Occipital lobe (tissue), 2 donors: ENCODE data around the gene C16orf95. TPM values are rescaled to one million over a fixed set of nuclear protein-coding genes. Genes with fewer than 3 reads are reported as not detected.
"Not testable (repeated sequence)": the region's sequence is repeated elsewhere in the genome, so short reads cannot be mapped to it uniquely, and the experiment has no call there.

Experiments used
- DNase-seq: peaks from one replicate; lab custom pipeline; 2025; lab: John Stamatoyannopoulos, UW
- total RNA-seq: library from RNA; depleted of rRNA; stranded (reverse); fragments of >200 nt; gene quantifications from one replicate; pipeline ENCODE4 v1.2.3, GENCODE V29; 2014

C16orf95 gene
- 3.1 TPM for total RNA-seq

- DNase-seq = peak; percentile 94
Measured at GRCh38 chr16:87316923-87317749, at the start of gene C16orf95. Gene C16orf95 (minus strand): TSS chr16:87317392. CDS start chr16:87317242, 150 bp downstream.

GRCh38 chr16:87366930-87367329, 49.7 kb upstream of the C16orf95 start:
- DNase-seq = no peak

GRCh38 chr16:87366288-87366687, 49.1 kb upstream of the C16orf95 start:
- no peak for DNase-seq

- no peak for DNase-seq
Measured at GRCh38 chr16:87365021-87365713, 48.0 kb upstream of the C16orf95 start.

GRCh38 chr16:87363771-87364455, 46.7 kb upstream of the C16orf95 start:
- no peak for DNase-seq

- DNase-seq = not testable (repeated sequence)
Measured at GRCh38 chr16:87362828-87363559, 45.8 kb upstream of the C16orf95 start.

- DNase-seq = no peak
Measured at GRCh38 chr16:87361916-87362619, 44.9 kb upstream of the C16orf95 start.

GRCh38 chr16:87360862-87361610, 43.8 kb upstream of the C16orf95 start:
- DNase-seq = no peak

- DNase-seq = no peak
Measured at GRCh38 chr16:87359121-87359520, 41.9 kb upstream of the C16orf95 start.

GRCh38 chr16:87358696-87359095, 41.5 kb upstream of the C16orf95 start:
- no peak for DNase-seq

GRCh38 chr16:87358250-87358649, 41.1 kb upstream of the C16orf95 start:
- no peak for DNase-seq

GRCh38 chr16:87356491-87356853, 39.3 kb upstream of the C16orf95 start:
- no peak for DNase-seq

- DNase-seq = no peak
Measured at GRCh38 chr16:87353613-87354012, 36.4 kb upstream of the C16orf95 start.

- DNase-seq = no peak
Measured at GRCh38 chr16:87352818-87353217, 35.6 kb upstream of the C16orf95 start.

GRCh38 chr16:87351320-87351698, 34.1 kb upstream of the C16orf95 start:
- DNase-seq = no peak

GRCh38 chr16:87350681-87351319, 33.6 kb upstream of the C16orf95 start:
- DNase-seq = peak; percentile 70

GRCh38 chr16:87350031-87350430, 32.8 kb upstream of the C16orf95 start:
- no peak for DNase-seq

- DNase-seq = no peak
Measured at GRCh38 chr16:87348616-87349157, 31.5 kb upstream of the C16orf95 start.

- DNase-seq = no peak
Measured at GRCh38 chr16:87347932-87348615, 30.9 kb upstream of the C16orf95 start.
